Measurements from ENCODE around the gene TEX11.
"Not testable (repeated sequence)": the region's sequence is repeated elsewhere in the genome, so short reads cannot be mapped to it uniquely, and the experiment has no call there.

DNA sequence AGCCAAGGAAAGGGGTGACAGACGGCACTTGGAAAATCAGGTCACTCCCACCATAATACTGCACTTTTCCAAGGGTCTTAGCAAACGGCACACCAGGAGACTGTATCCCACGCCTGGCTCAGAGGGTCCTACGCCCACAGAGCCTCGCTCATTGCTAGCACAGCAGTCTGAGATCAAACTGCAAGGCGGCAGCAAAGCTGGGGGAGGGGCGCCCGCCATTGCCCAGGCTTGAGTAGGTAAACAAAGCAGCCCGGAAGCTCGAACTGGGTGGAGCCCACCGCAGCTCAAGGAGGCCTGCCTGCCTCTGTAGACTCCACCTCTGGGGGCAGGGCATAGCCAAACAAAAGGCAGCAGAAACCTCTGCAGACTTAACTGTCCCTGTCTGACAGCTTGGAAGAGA is 247.4 kb downstream of the TEX11 start:
- TF ChIP-seq, protein P1, sequence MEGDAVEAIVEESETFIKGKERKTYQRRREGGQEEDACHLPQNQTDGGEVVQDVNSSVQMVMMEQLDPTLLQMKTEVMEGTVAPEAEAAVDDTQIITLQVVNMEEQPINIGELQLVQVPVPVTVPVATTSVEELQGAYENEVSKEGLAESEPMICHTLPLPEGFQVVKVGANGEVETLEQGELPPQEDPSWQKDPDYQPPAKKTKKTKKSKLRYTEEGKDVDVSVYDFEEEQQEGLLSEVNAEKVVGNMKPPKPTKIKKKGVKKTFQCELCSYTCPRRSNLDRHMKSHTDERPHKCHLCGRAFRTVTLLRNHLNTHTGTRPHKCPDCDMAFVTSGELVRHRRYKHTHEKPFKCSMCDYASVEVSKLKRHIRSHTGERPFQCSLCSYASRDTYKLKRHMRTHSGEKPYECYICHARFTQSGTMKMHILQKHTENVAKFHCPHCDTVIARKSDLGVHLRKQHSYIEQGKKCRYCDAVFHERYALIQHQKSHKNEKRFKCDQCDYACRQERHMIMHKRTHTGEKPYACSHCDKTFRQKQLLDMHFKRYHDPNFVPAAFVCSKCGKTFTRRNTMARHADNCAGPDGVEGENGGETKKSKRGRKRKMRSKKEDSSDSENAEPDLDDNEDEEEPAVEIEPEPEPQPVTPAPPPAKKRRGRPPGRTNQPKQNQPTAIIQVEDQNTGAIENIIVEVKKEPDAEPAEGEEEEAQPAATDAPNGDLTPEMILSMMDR (conservative IDR thresholded peaks at IDR 0.05), result not testable (repeated sequence)
- TF ChIP-seq EZH2 (IDR thresholded peaks at IDR 0.05; ENCODE audit: low read depth), result not testable (repeated sequence)
